Heart left ventricle (tissue), 16 donors: ENCODE results near the gene TXNDC11. TPM values are rescaled to one million over a fixed set of nuclear protein-coding genes. Genes with fewer than 3 reads are reported as not detected.

Source experiments
- ATAC-seq, 4 donors: fragments of 200-7000 bp; cut with Tn5 transposase; one replicate each; pipeline ENCODE4 v1.9.1; 2020 to 2022; ENCODE audit warnings: moderate library complexity in 4 of 4, mild to moderate bottlenecking in 3 of 4, moderate number of reproducible peaks in 1 of 4
- DNase-seq, 5 donors: peaks; one replicate each; pipeline ENCODE4 v3.0.0-alpha.2; 2020
- H3K27ac ChIP-seq, 12 donors: fragments of 200-600 bp; sonication (generic) in 4 of 12; one replicate each; pipeline versions ENCODE4 v1.5.0 to v1.8.0; 2016 to 2022; ENCODE audit warnings: mild to moderate bottlenecking in 2 of 12
- H3K27me3 ChIP-seq, 9 donors: fragments of 200-600 bp; sonication (generic) in 2 of 9; one replicate each; pipeline versions ENCODE4 v1.5.1 to v1.8.0; 2016 to 2022; ENCODE audit warnings: mild to moderate bottlenecking in 3 of 9
- H3K36me3 ChIP-seq, 9 donors: fragments of 200-600 bp; sonication (generic) in 2 of 9; one replicate each; pipeline versions ENCODE4 v1.5.0 to v1.8.0; 2018 to 2022; ENCODE audit warnings: mild to moderate bottlenecking in 2 of 9
- H3K4me1 ChIP-seq, 12 donors: fragments of 200-600 bp; sonication (generic) in 4 of 12; one replicate each; pipeline versions ENCODE4 v1.5.0 to v1.8.0; 2016 to 2022; ENCODE audit warnings: mild to moderate bottlenecking in 3 of 12
- H3K4me3 ChIP-seq, 12 donors: fragments of 200-600 bp; sonication (generic) in 4 of 12; one replicate each; pipeline versions ENCODE4 v1.5.0 to v1.8.0; 2017 to 2022; ENCODE audit warnings: mild to moderate bottlenecking in 9 of 12, moderate library complexity in 4 of 12
- H3K9me3 ChIP-seq, 12 donors: fragments of 200-600 bp; sonication (generic) in 4 of 12; one replicate each; pipeline versions ENCODE4 v1.5.0 to v1.8.0; 2016 to 2022; ENCODE audit warnings: mild to moderate bottlenecking in 1 of 12
- POLR2A ChIP-seq, 2 donors: fragments of 450-650 bp; IDR thresholded peaks; one replicate each; pipeline ENCODE4 v1.6.1; 2017; ENCODE audit warnings: antibody characterized with exemption in 2 of 2, mild to moderate bottlenecking in 2 of 2, moderate library complexity in 2 of 2
- WGBS, 4 donors: extraction: QIAGEN DNeasy Blood & Tissue Kit in 2 of 4; methylation state at CpG; one replicate each; pipeline versions ENCODE4 v1.1.5 to v1.1.7; 2013 to 2018; 5-methylcytosine and 5-hydroxymethylcytosine counted together
- intact Hi-C, 10 donors: fragments of 100-400 bp; cut with DNase I; formaldehyde crosslinking; loops; one replicate each; pipeline versions ENCODE4 v1.11.1 to v1.14.2; 2022
- polyA plus RNA-seq, 2 donors: library from polyadenylated mRNA; stranded (reverse); fragments of 200-250 nt; gene quantifications; one replicate each; pipeline ENCODE4 v1.2.3, GENCODE V29; 2013
- total RNA-seq, 9 donors: library from RNA; depleted of rRNA in 2 of 9; stranded (reverse); fragments of >200 nt in 2 of 9; fragmentation: NEBNext Ultra II Directional in 3 of 9; extraction: Animal tissue kit (Norgen Biotek cat#: 25700) in 3 of 9; gene quantifications; one replicate each; pipeline versions ENCODE4 v1.1.0 to v1.2.4, GENCODE V29; 2016 to 2023
- TF ChIP-seq, protein P1 (sequence below), 12 donors: fragments of 200-600 bp; sonication (generic) in 4 of 12; IDR thresholded peaks; one replicate each; pipeline versions ENCODE4 v1.5.0 to v1.8.0; 2018 to 2022; ENCODE audit warnings: antibody characterized with exemption in 12 of 12, mild to moderate bottlenecking in 5 of 12
- donor health status: ischemic (EF 13 %, LVEDD 7.1; RV severe dilation, severe dysfunction).
- donor health status: healthy with polysubstance abuse.
- donor health status: DM: no; HTN: yes; CAD: no.
- donor health status: DM: no; HTN: no; CAD: no.
- donor health status: ischemic (EF 25% LVEDD 6.9; RV normal size, moderate dysfunction).
- donor health status: ischemic (EF 25% LVEDD 5.7; RV mildly dilated, moderate dysfunction).
- donor health status: healthy.
- donor health status: DM: yes; HTN: yes; CAD: no.
- donor health status: ischemic (EF 35%, LVEDD 5.7; RV mildly dilated, moderate dysfunction).
- donor health status: nonischemic (EF 11% LVEDD 7.7; RV severe dilation, severe dysfunction).
- donor health status: DM: yes; HTN: yes; CAD: no.
- donor health status: PGD.
- donor health status: ischemic (EF 29% LVEDD 5.4; RV normal size, mild dysfunction).
- donor health status: nonischemic (EF 23%, LVEDD 6.1; RV moderate dilation, normal function).

TXNDC11 gene
- total and polyA plus RNA-seq, 11 donors, result 18.9 to 53.1 (median 25.9) TPM

DNA sequence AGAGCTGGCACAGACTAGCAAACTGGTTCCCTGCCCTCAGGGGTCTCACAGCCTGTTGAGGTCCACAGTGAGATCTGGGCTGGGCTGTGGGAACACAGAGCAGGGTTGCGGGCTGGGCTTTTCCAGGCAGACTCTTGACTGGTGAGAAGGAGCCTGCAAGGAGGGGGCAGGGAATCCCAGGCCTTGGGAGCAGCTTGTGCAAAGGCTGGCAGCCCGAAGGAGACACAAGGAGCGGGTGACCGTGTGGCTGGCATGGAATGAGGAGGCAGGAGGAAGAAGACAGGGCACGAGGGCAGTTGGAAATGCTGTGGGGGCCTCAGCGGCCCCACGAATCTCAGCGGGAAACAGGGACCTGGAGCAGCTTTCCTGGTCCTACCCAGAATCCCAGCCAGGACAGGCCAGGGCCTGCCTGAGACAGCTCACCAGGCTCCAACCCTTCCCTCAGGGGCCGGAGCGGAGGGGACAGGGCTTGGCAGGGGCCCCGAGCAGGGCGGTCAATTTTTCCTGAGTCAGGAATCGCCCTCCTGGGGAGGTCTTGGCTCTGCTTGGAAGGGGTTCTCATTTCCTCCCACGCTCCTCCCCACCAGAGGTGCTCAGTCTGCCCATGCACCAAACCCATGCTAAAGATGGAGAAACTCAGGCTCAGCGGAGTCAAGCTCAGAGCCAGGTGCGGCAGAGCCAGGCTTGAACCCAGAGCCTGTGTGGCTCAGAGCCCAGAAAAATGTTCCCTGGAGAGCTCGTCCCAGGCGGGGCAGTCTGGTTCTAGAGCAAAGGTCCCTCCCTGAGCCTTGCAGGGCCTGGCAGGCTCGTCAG lies 83.6 kb downstream of the TXNDC11 start:
- H3K27ac ChIP-seq, result no peak overlapping the region
- peaks cover 0 to 12% (median 6%) of the 10 kb centered on the region in 12 donors for H3K4me1 ChIP-seq
- H3K36me3 ChIP-seq, result no peaks in the 10 kb centered on the region
- DNase-seq (peak in 2 of 5 donors; percentile 46 to 47), ATAC-seq (peak in 3 of 4 donors; percentile 48 to 83 (median 63))
- TF ChIP-seq, protein P1, sequence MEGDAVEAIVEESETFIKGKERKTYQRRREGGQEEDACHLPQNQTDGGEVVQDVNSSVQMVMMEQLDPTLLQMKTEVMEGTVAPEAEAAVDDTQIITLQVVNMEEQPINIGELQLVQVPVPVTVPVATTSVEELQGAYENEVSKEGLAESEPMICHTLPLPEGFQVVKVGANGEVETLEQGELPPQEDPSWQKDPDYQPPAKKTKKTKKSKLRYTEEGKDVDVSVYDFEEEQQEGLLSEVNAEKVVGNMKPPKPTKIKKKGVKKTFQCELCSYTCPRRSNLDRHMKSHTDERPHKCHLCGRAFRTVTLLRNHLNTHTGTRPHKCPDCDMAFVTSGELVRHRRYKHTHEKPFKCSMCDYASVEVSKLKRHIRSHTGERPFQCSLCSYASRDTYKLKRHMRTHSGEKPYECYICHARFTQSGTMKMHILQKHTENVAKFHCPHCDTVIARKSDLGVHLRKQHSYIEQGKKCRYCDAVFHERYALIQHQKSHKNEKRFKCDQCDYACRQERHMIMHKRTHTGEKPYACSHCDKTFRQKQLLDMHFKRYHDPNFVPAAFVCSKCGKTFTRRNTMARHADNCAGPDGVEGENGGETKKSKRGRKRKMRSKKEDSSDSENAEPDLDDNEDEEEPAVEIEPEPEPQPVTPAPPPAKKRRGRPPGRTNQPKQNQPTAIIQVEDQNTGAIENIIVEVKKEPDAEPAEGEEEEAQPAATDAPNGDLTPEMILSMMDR (IDR thresholded peaks at IDR 0.05), result no peak
- no peak for TF ChIP-seq POLR2A (IDR thresholded peaks at IDR 0.05)
- H3K27me3 ChIP-seq, result no peaks in the 10 kb centered on the region
- no peaks in the 10 kb centered on the region for H3K9me3 ChIP-seq
- H3K4me3 ChIP-seq, result no peak overlapping the region
- intact Hi-C loops, result no loop called here
- 56 to 72% (median 64%) methylated on average over 17 to 19 of the region's 19 CpGs for WGBS, 4 donors

DNA sequence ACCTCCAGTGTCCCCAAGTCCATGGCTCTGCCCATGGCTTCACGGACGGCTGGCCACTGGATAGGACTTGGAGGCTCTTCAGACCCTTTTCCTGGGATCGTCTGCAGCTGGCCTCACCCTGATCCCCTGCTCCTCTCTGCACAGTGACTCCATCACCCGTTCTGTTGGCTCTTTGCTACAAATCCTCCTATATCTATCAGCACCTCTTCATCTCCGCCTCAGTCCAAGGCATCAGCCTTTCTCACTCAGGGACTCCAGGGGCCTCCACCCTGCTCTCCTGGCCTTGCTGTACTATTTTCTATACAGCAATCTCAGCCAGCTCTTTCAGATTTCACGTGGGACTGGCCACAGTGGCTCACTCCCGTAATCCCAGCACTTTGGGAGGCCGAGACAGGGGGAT lies 85.1 kb downstream of the TXNDC11 start:
- TF ChIP-seq POLR2A (IDR thresholded peaks at IDR 0.05), result no peak
- TF ChIP-seq, protein P1 (IDR thresholded peaks at IDR 0.05), result no peak
- WGBS, 4 donors, result 81 to 89% (median 85%) methylated on average over 8 of the region's 8 CpGs
- intact Hi-C loops, result no loop called here
- Histone ChIP-seq H3K27me3 (no peaks in the 10 kb centered on the region), H3K4me3 (no peak overlapping the region), H3K4me1 (peaks cover 0 to 12% (median 5%) of the 10 kb centered on the region in 12 donors), H3K36me3 (no peaks in the 10 kb centered on the region), H3K9me3 (no peaks in the 10 kb centered on the region), H3K27ac (no peak overlapping the region)
- ATAC-seq (no peak), DNase-seq (peak in 1 of 5 donors; percentile 47)

DNA sequence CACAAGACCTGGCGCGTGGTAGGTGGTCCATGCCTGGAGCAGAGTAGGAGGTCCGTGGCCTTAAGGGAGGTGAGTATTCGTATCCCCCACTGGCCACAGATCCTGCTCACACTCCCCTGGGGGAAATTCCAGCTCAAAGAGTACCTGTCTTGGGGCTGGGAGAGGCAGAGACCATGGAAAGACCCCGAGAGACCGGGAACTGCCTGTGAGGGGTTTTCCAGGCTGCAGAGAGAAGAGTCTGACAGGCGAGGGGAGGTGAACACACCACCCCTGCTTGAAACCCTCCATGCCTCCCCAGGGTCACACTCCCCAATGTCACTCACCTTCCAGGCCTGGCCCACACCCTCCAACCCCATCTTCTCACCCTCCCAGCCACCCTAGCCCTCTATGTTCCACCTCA lies 87.0 kb downstream of the TXNDC11 start:
- 85 to 96% (median 92%) methylated on average over 3 to 7 of the region's 7 CpGs for WGBS, 4 donors
- Histone ChIP-seq H3K27me3 (no peaks in the 10 kb centered on the region), H3K27ac (no peak overlapping the region), H3K9me3 (no peaks in the 10 kb centered on the region), H3K4me3 (no peak overlapping the region), H3K36me3 (no peaks in the 10 kb centered on the region), H3K4me1 (peaks cover 0 to 12% (median 5%) of the 10 kb centered on the region in 12 donors)
- TF ChIP-seq, protein P1 (IDR thresholded peaks at IDR 0.05), result no peak
- no peak for TF ChIP-seq POLR2A (IDR thresholded peaks at IDR 0.05)
- DNase-seq (no peak), ATAC-seq (no peak)
- intact Hi-C loops, result no loop called here

DNA sequence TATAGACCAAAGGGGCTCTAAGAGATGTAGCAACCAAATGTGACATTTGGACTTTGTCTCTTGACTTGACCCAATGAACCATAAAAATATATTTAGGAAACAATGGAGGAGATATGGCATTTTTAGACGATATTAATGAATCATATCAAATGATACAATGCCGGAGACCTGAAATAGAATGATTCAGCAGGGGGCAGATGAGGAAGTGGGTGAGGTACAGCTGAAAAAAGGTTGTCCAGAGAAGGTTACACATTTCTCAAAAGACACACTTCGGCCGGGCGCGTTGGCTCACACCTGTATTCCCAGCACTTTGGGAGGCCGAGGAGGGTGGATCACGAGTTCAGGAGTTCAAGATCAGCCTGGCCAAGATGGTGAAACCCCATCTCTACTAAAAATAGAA lies 90.9 kb downstream of the TXNDC11 start:
- TF ChIP-seq, protein P1 (IDR thresholded peaks at IDR 0.05), result no peak
- no peak for TF ChIP-seq POLR2A (IDR thresholded peaks at IDR 0.05)
- intact Hi-C loops, result loop anchor here in 1 of 10 donors (5.0 kb wide), 1 partner anchor 49 kb away; no protein-coding TSS in a partner anchor

More for the DNA sequence above, 90.9 kb downstream of the TXNDC11 start:
- Histone ChIP-seq H3K36me3 (no peaks in the 10 kb centered on the region), H3K9me3 (no peaks in the 10 kb centered on the region), H3K27ac (no peak overlapping the region), H3K4me3 (no peak overlapping the region), H3K4me1 (no peaks in the 10 kb centered on the region), H3K27me3 (no peaks in the 10 kb centered on the region)
- ATAC-seq, result no peak
- WGBS, 4 donors, result 81 to 86% (median 81%) methylated on average over 8 of the region's 8 CpGs
- DNase-seq, result no peak
